NCI-H187 treated with DMSO at 0.1 percent for 48 hours (cell line): ENCODE measurements around the gene ZMIZ1.

Experiments
- DNase-seq: peaks from one replicate; lab custom pipeline; 2025; lab: John Stamatoyannopoulos, UW

The ZMIZ1 gene

DNA sequence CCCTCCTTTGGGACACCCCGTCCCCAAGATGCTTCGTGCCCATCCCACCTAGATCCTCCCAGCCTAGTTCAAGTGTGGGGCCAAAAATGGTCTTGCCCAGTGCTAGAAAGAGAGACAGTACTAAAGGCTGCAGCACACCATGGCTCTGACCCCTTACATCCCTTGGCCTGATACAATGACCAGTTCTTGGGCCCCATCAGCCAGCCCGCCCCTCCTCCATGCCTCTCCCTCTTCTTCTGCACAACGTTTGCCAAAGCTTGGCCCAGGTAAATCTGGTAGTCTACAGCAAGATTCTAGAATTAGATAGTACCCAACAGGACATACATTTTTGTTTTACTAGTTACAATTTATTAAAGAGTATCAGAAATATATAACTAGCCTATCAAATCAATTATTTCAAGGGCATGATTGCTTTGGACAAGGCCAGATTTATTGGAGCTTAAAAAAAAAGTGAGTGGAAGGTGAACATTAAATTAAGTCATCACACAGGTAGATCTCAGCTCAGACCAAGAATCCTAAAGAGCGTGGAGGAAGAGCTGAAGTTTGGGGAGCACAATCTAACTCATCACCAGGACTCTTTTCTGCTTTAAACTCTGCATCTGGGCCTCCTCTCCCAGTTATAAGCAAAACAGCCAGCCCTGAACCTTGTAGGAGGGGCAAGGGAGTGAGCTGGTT lies 69.8 kb downstream of the ZMIZ1 start:
- no peak for DNase-seq

DNA sequence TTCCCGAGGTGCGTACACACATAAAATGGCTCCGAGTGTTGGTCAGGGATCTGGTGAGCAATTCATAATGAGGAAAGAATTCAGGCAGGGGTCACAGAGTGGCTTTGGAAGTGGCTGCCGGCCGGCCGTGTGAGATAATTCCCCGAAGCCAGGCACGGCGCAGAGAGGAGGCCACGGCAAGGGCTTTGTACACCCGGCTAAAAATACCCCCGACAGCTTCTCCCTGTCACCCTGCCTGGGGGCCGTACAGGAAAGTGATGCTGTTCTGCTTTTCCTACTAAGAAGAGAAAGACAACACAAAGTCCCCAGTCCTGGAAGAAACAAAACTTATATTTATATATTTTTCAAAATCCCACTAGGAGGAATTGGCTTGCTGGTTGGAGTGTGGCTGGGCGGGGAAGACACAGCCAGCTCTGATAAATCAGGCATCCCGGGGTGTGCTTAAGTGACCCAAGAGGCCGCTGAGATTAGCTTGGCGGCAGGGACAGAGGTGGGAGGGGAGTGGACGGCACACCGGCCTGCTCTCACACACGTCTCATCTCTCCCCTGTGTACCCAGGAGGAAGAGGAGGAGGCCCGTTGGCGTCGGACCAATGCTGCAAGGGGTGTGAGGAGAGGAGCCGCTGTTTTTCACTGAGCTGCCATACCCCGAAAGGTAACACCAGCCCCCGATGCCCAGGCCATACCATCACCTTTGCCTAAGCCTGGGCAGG lies 70.5 kb downstream of the ZMIZ1 start:
- DNase-seq: no peak

DNA sequence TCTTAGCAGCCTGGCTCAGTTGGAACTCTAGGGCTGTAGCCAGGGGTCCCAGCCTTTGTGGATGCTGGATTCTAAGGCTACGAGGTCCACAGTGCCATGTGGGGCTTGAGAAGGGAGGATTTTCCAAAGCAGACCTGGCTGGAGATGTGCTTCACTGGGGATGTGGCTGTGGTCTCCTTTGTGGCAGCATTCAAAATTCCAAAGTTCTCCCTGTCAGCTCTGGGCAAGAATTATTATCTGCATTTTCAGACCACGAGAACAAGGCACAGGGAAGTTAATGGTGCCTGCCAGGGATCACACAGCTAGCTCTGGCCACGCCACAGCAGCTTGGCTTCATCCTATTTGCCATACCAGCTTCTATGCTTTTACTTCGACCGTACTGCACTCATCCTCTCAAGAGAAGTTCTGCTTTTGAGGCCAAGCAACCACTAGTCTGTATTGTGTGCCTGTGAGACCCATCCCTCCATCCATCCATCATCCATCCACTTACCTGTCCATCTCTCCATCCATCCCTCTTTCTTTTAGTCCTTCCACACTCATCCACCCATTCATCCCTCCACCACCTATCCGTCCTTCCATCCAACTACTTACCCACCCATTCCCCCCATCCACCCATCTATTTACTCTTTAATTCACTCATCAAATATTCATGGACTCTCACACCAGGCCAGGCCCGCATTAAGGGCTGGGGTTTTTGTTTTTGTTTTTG lies 71.5 kb downstream of the ZMIZ1 start:
- DNase-seq: no peak

DNA sequence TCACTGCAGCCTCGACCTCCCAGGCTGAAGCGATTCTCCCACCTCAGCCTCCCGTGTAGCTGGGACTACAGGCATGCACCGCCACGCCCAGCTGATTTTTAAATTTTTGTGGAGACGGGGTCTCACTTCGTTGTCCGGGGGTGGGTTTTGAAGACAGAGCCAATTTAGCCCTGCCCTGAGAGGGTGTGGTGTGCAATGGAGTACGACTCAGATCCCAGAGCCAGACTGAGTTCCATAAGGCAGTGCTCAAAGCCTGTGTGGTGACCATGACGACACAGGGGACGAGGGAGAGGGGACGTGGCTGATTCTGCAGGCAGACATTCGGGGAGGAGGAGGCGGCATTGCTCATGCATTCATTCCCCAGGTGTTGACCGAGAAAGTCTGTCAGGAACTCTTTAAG lies 72.1 kb downstream of the ZMIZ1 start:
- no peak for DNase-seq

DNA sequence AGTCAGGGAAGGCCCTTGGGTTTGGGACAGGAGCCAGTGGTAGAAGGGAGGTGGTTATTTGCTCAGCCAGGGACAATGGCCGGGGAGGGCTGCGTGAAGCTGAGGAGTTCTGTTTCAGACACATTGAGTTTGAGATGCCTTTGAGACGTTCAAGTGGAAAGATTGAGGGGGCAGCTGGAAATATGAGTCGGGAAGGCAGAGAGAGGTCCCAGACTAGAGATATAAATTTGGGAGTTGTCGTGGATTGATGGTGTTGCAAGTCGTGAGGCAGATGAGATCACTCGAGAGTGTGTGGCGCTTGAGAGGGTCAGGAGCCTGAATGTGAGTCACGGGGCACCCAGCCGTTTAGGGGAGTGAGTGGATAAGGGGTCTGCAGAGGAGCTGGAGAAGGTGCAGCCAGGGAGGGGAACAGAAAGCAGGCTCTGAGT lies 73.3 kb downstream of the ZMIZ1 start:
- DNase-seq: no peak

DNA sequence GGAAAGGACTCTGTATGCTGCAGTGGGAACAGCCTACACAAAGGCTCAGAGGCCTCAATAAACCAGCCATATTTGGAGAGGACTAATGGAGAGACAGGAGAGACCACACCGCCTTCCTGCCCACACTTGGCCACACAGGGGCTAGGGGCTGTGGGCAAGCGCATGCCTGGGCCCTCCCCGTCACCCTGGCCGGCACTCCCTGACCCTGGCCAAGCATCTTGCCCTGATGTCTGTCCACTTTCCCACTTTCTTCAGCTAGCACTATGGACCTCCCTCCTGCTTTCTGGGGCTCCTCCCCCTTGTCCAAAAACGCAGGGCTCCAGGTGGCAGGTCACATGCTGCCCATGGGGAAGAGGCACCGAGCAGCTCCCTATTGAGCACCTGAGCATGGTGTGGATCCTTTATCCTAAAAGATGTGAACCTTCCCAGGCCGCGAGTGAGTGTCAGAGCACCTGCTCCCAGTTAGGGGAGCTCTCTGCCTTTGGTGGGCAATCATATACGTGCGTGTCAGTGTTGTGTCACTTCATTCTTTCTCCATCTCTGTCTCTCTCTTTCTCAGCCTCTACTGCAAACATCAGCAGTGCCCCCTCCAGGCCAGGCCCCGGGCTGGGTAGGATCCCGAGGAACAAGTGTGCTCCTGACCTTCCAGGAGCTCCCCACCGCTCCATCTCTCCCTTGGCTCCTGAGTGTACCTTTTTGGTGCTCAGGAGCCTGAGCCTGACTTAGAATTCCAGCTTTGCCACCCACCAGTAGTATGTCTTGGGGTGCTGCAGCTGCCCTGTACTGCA lies 74.0 kb downstream of the ZMIZ1 start:
- no peak for DNase-seq

DNA sequence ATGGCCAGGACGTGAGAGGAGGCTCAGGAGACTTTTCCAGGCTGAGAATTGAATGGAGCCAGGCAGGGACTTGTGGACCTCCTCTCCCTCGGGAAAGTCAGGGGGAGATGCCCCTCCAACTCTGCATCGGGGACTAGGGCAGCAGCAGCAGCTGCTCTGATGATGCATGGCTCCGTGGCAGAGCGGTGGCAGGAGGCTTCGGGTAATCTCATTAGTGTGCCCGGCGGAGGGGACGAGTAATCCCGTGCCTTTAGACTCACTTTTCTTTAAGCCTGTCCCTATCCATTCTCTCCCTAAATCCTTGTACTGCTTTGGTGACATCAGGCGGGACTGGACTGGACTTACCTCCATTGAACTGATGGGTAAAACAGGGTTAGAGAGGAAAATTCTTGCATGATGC lies 75.1 kb downstream of the ZMIZ1 start:
- no peak for DNase-seq

DNA sequence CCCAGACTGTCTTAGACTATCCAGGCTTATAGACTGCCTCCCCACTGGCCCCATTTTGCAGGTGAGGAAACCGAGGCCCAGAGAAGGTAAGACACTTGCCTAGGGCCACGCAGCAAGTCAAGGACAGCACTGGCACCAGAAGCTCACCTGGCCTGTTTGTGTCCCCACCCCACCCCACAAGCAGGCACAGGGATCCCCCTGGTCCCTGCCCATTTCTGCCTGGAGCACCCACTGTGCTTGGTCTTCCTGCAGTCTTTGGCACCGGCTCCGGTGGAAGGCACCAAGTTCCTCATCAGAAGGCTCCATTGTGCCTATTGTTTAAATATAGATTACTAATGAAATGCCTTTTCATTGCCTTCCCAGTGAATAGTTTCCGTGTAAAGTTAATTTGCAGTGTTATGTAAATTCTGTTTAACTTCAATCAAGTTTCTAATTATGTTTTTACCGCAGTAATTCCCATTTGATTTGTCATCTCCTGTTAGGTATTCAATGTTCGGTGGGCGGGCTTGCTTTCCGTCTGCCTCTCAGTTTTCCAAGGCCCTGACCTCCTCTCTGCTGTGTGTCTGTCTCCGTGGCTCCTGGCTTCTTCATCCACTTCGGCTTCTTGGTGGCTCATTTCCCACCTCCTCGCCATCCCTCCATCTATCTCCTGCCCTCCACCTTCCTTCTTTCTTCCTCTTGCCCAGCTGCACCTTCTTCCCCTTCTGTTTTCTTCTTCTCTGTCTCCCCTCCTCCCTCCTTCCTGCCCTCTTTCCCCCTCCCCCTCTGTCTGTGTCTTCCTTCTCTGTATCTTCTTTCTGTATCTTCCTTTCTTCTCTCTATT lies 75.8 kb downstream of the ZMIZ1 start:
- DNase-seq: no peak

DNA sequence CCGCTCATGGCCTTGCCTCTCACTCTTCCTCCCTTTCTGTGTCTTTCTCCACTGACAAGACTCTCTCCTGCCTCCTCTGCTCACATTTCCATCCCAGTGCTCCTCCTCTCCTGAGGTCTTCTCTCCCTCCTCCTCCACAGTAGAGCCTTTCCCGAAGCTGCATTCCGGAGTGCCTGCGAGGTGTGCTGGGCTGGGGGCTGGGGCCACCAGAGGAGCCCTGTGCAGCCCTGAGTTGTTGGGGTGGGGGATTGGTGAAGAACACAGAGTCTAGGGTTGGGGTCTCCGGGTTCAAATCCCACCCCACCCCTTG lies 76.4 kb downstream of the ZMIZ1 start:
- DNase-seq: no peak

DNA sequence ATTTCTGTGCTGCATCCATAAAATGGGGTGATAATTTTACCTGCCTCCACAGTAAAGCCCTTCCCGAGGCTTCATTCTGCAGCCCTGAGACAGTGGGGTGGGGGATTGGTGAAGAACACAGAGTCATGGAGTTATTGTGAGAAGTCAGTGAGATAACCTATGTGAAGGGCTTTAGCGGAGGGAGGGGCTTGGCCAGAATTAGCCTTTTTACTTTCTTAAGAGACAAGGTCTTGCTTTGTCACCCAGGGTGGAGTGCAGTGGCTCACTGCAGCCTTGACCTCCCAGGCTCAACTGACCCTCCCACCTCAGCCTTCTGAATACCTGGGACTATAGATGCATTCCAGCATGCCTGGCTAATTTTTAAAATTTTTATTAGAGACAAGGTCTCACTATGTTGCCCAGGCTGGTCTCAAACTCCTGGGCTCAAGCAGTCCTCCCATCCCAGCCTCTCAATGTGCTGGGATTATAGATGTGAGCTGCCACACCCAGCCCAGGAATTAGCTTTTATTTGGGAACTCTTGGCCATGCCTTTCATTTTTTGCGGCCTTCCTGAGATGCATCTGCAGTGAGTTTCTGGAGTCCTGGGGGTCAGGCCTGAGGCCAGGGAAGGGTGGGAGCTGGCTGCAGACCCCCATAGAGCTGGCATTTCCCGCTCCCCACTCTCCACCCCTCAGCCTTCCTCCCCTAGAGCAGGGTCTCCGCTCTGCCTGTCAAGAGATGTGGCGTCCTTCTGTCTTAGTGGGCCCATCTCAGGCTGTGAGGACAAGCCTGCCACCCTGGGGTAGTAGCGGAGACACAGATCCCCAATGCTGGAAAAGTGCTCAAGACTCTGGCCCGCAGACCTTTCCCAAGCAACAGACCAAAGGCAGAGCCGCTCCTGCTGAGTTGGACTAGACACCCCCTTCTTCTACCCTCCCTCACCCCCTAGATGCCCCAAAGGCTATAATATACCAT lies 77.0 kb downstream of the ZMIZ1 start:
- DNase-seq: no peak

DNA sequence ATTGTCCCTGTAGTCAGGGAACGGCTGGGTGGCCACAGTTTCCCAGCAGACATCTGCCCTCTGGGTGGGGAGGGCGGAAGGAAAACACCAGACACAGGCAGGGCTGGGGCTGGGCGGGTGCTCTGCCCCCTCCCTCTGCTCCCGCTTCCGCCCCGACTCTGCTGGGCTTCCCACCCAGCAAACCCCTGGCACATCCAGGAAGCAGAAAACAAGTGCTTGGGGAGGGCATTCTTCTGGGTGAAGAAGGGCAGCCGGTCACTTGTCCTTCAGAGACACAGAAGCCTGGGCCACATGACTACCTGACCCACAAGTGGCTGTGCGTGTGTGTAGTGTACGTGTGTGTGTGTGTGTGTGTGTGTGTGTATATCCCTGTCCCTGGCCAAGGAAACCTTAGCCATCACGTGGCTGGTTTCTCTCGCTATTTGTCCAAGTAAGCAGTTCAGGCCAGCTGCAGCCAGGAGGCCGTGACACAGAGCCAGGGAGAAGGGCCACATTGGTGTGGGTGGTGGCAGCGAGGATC lies 77.9 kb downstream of the ZMIZ1 start:
- no peak for DNase-seq

DNA sequence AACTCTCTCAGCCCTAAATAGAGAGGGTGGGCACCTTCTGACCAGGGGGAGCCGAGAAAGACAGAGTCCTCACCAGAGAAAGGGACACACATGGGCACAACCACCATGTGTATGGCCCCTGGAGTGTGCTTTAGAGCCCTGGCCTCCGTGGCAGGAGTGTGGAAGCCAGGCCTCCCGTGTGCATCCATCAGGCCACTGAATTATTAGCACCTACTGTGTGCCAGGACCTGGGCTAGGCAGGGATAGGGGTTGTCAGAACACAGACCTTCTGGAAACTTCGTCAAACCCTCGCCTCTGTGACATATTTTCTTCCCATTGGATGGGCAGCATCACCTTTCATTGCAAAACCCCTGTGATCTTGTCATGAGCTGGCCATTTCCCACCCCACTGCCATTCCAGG lies 78.5 kb downstream of the ZMIZ1 start:
- DNase-seq: no peak

DNA sequence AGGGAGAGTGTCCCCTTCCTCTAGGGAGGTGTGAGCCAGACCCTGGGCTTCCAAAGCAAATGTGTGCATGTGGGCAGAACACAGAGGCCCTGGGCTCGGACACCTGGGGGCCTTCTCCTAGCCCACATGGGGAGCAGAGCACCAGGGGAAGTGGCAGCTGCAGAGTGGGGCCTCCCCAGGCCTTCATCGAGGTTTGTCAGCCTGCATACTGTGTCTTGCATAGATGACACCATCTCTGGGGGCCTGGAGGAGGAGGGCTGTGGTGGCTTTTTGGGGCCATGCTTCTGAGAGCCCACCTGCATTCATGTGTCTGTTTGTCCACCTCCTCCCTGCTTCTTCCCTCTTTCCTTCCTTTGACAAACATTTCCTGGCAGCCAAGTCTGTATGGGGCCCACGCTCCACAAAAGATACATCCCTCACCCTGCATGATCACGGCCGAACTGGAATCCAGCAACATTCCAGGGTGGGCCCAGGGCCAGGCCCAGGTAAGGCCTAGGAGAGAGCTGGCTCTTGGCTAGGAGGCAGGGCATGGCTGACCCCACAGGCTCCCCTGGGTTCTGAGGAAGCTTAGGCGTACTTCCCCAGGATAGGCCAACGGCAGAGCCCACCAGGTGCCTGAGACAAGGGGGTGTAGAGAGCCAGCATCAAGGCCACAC lies 79.2 kb downstream of the ZMIZ1 start:
- no peak for DNase-seq

DNA sequence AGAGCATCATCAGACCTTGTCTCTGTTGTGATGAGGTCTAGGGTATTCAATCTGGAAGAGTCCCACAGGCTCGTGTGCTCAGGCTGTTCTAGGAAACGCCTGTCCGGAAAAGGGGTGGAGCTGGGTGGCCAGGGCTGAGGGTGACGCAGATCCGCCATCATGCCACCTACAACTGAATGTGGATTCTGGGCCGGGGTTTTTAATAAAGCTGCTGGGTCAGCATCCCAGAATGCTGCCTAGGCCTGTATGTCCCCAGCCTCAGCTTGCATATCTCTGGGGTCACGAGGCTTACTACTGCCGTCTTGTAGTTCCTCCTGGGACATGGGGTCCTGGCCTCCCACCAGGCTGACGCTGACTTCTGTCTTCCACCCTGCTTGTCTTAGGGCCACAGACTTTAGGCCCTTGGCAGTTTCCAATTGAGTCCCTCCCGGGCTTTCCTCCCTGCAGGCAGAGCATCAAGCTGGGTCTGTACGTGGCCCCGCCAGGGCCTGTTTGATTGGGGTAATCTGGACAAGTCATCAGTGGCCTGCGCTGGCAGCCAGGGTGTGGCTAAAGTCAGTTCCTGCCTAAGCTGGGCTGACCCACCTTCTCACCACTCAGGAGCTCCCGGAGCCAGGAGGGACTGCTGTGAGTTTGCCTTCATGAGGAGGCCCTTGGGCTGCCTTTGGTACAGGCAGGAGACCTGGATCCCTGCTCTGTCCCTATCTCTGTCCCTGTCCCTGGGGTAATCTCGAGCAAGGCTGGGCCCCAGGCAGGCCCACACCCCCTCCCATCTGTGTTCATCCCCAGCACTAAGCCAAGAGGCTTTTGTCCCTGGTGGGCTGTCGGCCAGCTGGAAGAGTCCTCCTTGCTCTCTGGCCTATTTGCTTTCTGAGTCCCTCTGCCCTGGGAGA lies 79.9 kb downstream of the ZMIZ1 start:
- DNase-seq: no peak

DNA sequence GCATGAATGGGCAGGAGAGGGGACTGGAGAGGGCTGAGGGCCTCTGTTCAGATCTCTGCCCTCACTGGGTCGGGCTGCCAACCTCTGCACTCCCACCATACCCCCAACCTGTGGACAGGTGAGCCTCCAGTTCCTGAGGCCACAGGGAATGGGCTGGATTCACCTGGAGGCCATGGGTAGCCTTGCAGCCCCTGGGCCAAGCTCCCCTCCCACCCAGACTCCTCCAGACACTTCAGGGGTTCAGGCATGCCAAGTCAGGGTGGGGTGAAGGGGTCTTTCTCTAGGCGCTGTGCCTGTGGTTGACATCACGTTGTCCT lies 80.5 kb downstream of the ZMIZ1 start:
- DNase-seq: no peak

DNA sequence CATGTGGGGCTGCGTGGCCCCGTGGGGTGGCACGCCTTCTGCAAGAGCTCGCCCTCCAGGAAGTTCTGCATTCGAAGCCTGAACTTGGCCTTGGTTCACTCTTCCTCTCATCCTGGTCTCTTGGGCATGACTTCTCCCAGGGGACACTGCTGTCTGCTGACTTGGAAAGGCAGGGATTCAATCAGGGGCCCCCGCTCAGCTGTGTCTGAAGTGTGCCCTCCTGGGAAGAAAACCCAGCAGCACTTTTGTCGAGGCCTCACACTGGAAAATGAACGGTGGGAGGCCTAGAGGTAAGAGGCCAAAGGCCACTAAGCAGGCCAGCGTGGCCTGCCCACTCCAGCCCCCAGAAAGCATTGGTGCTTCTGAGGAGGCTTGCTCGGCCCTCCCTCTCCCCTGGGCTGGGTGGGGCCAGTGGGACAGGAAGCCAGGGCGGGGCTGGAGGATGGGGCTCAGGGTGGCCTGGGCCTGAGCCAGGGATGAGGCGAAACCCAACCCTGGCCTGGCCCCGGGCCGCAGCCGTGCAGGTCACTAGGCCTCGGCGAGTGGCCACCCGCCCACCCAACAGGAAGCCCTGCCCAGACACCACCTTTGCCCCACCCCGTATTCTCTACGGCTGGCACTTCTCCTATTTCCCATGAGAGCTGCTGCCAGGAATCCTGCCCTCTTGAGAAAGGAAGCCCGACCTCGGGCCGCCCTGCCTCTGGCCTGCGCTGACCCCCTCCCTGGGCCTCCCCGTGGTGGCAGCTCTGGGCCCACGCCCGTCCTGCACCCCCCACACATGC lies 81.1 kb downstream of the ZMIZ1 start:
- no peak for DNase-seq

DNA sequence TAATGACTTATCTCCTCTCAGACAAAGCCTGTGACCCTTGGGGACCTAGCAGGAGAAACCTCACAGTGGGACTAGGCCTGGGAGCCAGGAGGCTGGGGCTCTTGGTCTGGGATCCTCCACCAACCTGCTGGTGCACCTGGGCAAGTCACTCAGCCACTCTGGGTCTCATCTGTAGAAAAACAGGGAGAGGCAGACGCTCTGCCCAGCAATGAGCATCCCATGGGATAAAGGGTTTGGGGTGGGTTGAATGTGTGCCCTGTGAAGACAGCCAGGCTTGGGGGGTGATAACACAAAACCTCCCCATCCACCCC lies 81.6 kb downstream of the ZMIZ1 start:
- no peak for DNase-seq

DNA sequence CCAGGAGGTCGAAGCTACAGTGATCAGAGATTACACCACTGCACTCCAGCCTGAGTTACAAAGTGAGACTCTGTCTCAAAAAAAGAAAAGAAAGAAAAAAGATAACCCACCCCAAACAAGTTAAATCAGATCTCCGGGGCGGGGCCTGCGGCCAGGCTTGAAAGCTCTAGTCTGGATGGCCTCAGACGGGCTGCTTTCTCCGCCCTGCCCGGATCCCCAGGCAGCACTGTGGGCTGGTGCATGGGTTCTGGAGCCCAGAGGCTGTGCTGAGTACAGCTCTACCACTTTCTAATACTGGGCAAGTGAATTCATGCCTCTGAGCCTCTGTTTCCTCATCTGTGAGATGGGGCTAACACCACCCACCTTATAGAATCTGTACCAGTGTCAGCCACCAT lies 83.7 kb downstream of the ZMIZ1 start:
- DNase-seq: no peak
